ENCODE measurements around the gene INHBB. TPM values are rescaled to one million over a fixed set of nuclear protein-coding genes. Genes with fewer than 3 reads are reported as not detected.

INHBB gene
- total and polyA plus RNA-seq, 4 donors: 0.97 to 7.8 (median 5.8) TPM

DNA sequence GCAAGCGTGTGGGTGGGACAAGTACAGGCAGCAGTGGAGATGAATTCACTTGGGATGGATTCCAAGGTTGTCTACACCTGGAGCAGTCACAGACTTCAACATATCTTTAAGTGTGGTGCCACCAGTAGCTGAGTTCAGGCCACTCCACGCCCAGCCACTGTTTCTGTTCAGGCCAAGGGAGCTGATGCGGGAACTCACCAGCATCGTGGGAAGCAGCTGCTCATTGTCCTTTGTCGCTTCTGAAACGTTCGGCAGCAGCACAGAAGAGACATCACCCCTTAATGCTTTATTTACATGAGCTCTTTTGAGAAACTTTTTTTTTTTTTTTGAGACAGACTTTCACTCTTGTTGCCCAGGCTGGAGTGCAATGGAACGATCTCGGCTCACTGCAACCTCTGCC, 19.9 kb upstream of the INHBB start:
- Histone ChIP-seq H3K36me3 (ENCODE audit: control insufficient read depth in 4 of 4, insufficient read depth in 4 of 4, low read length in 4 of 4) (no peaks in the 10 kb centered on the region), H3K9me3 (ENCODE audit: control insufficient read depth in 4 of 4, insufficient read depth in 3 of 4, low read length in 3 of 4) (no peaks in the 10 kb centered on the region), H3K27me3 (ENCODE audit: control insufficient read depth in 3 of 3, insufficient read depth in 3 of 3, low read length in 2 of 3) (peaks cover 0 to 5% (median 0%) of the 10 kb centered on the region in 3 donors), H3K4me1 (ENCODE audit: control insufficient read depth in 5 of 5, insufficient read depth in 5 of 5, low read length in 5 of 5) (peaks cover 0 to 32% (median 3%) of the 10 kb centered on the region in 5 donors), H3K9ac (ENCODE audit: insufficient read depth in 1 of 2, low read length in 2 of 2) (no peak overlapping the region), H3K4me3 (no peak overlapping the region), H3K27ac (ENCODE audit: low read depth in 1 of 2, low read length in 1 of 2) (no peak overlapping the region)
- no peak for ATAC-seq (ENCODE audit: insufficient read depth, low FRiP score)
- WGBS, 2 donors: 78 to 91% methylated on average over 9 of the region's 9 CpGs
- TF ChIP-seq, protein P1, sequence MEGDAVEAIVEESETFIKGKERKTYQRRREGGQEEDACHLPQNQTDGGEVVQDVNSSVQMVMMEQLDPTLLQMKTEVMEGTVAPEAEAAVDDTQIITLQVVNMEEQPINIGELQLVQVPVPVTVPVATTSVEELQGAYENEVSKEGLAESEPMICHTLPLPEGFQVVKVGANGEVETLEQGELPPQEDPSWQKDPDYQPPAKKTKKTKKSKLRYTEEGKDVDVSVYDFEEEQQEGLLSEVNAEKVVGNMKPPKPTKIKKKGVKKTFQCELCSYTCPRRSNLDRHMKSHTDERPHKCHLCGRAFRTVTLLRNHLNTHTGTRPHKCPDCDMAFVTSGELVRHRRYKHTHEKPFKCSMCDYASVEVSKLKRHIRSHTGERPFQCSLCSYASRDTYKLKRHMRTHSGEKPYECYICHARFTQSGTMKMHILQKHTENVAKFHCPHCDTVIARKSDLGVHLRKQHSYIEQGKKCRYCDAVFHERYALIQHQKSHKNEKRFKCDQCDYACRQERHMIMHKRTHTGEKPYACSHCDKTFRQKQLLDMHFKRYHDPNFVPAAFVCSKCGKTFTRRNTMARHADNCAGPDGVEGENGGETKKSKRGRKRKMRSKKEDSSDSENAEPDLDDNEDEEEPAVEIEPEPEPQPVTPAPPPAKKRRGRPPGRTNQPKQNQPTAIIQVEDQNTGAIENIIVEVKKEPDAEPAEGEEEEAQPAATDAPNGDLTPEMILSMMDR (IDR thresholded peaks at IDR 0.05; ENCODE audit: control extremely low read depth, extremely low read depth): no peak
- DNase-seq: peak; percentile 82 to 90 (median 86)

DNA sequence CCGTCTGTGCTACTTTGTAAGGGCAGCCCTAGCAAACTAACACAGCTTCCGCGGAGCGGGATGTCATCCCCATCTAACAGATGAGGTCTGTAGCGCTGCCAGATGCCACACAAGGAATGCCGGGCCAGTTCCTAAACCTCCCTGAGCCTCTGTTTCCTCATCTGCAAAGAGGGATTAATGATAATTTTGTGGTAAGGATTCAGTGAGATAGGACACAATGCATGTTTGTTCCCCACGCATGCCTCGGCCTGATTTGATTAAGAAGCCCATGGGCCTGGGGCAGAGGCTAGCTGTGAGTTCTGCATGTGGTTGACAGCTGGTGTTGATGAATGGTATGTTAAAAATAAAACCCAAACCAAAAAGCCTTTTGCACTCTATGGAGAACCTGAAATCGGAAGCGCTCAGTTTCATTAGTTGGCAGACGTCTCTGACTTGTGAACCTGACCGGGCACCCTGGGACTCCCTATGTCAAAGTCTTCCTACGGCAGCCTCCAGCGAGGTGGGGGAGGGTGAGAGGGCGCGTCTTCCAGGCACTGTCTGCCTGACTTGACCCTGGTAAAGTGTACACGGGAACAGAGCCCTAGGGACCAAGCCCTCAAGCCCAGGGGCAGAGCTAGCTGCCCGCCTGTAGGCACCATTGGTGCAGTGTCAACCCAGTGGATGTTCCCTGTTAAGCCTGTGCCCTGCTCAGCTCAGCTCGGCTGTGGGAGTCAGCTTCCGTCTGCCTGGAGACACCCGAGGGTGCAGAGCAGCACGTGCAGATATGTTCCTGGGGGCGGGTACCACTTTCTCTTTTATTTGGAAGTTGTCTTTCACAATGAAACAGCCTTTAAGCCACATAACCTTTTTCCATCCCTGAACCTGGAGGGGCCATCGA, 14.8 kb upstream of the INHBB start:
- 72 to 80% methylated on average over 24 of the region's 24 CpGs for WGBS, 2 donors
- Histone ChIP-seq H3K9me3 (ENCODE audit: control insufficient read depth in 4 of 4, insufficient read depth in 3 of 4, low read length in 3 of 4) (peaks cover 0 to 3% (median 0%) of the 10 kb centered on the region in 4 donors), H3K27ac (ENCODE audit: low read depth in 1 of 2, low read length in 1 of 2) (no peak overlapping the region), H3K36me3 (ENCODE audit: control insufficient read depth in 4 of 4, insufficient read depth in 4 of 4, low read length in 4 of 4) (no peaks in the 10 kb centered on the region), H3K27me3 (ENCODE audit: control insufficient read depth in 3 of 3, insufficient read depth in 3 of 3, low read length in 2 of 3) (peaks cover 0 to 5% (median 0%) of the 10 kb centered on the region in 3 donors), H3K9ac (ENCODE audit: insufficient read depth in 1 of 2, low read length in 2 of 2) (no peak overlapping the region), H3K4me3 (no peak overlapping the region), H3K4me1 (ENCODE audit: control insufficient read depth in 5 of 5, insufficient read depth in 5 of 5, low read length in 5 of 5) (peaks cover 0 to 14% (median 0%) of the 10 kb centered on the region in 5 donors)
- DNase-seq: no peak
- no peak for ATAC-seq (ENCODE audit: insufficient read depth, low FRiP score)
- TF ChIP-seq, protein P1 (IDR thresholded peaks at IDR 0.05; ENCODE audit: control extremely low read depth, extremely low read depth): no peak

DNA sequence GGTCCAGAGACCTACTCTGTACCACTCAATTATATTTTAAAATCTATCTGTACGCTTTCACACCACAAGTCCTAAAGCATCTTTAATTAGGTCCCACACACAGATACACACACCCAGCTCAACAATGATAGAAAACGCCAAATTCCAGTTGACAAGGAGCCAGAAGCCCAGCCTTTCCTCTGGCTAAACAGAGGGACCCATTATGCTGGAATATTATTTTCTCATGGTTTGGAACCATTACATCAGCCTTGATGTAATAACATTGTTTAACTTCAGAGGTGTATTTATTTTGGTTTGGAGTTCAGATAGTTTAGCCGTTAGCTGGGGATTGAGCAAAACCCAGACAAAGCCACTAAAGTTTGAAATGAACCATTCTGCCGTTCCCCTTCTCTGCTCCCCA, 14.0 kb upstream of the INHBB start:
- H3K4me3 ChIP-seq: no peak overlapping the region
- H3K27ac ChIP-seq (ENCODE audit: low read depth in 1 of 2, low read length in 1 of 2): no peak overlapping the region
- DNase-seq (no peak), ATAC-seq (ENCODE audit: insufficient read depth, low FRiP score) (no peak)
- H3K9ac ChIP-seq (ENCODE audit: insufficient read depth in 1 of 2, low read length in 2 of 2): no peak overlapping the region
- 72 to 88% methylated on average over 4 of the region's 4 CpGs for WGBS, 2 donors
- H3K4me1 ChIP-seq (ENCODE audit: control insufficient read depth in 5 of 5, insufficient read depth in 5 of 5, low read length in 5 of 5): peaks cover 0 to 14% (median 0%) of the 10 kb centered on the region in 5 donors
- peaks cover 0 to 5% (median 0%) of the 10 kb centered on the region in 3 donors for H3K27me3 ChIP-seq (ENCODE audit: control insufficient read depth in 3 of 3, insufficient read depth in 3 of 3, low read length in 2 of 3)
- H3K36me3 ChIP-seq (ENCODE audit: control insufficient read depth in 4 of 4, insufficient read depth in 4 of 4, low read length in 4 of 4): no peaks in the 10 kb centered on the region
- TF ChIP-seq, protein P1 (IDR thresholded peaks at IDR 0.05; ENCODE audit: control extremely low read depth, extremely low read depth): no peak
- H3K9me3 ChIP-seq (ENCODE audit: control insufficient read depth in 4 of 4, insufficient read depth in 3 of 4, low read length in 3 of 4): peaks cover 0 to 3% (median 0%) of the 10 kb centered on the region in 4 donors
